Measurements from ENCODE around the gene GBP3. TPM values are rescaled to one million over a fixed set of nuclear protein-coding genes. Genes with fewer than 3 reads are reported as not detected.
"Not testable (repeated sequence)": the region's sequence is repeated elsewhere in the genome, so short reads cannot be mapped to it uniquely, and the experiment has no call there.

Gene GBP3
- total and polyA plus RNA-seq, 4 donors = 9.5 to 47.8 (median 23.0) TPM

DNA sequence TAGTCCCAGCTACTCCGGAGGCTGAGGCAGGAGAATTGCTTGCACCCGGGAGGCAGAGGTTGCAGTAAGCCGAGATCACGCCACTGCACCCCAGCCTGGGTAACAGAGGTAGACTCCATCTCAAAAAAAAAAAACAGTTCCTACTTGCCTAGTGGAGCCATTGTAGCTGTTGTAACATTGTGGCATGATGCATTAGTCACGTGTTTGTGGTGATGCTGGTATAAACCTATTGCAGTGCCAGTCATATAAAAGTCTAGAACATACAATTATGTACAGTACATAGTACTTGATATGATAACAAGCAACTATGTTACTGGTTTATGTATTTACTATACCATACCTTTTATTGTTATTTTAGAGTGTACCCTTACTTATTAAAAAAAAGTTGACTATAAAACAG lies 46.4 kb downstream of the GBP3 start:
- no peak overlapping the region for H3K27ac ChIP-seq (ENCODE audit: low read depth in 1 of 2, low read length in 2 of 2)
- DNase-seq (no peak), ATAC-seq (ENCODE audit: low FRiP score) (no peak)
- H3K9me3 ChIP-seq (ENCODE audit: control insufficient read depth, low read length) = no peaks in the 10 kb centered on the region
- H3K27me3 ChIP-seq (ENCODE audit: control insufficient read depth in 1 of 2, insufficient read depth in 2 of 2, low read length in 1 of 2) = no peaks in the 10 kb centered on the region
- H3K36me3 ChIP-seq (ENCODE audit: control insufficient read depth in 1 of 2, insufficient read depth in 2 of 2, low read length in 1 of 2) = no peaks in the 10 kb centered on the region
- H3K4me1 ChIP-seq (ENCODE audit: control insufficient read depth in 1 of 2, insufficient read depth in 2 of 2, low read length in 2 of 2) = peaks cover 0 to 2% of the 10 kb centered on the region in 2 donors
- no peak overlapping the region for H3K4me3 ChIP-seq (ENCODE audit: low read length in 2 of 2)
- intact Hi-C loops (cut with DNase I) = no loop called here
- 96 to 97% methylated on average over 5 of the region's 5 CpGs for WGBS, 2 donors

DNA sequence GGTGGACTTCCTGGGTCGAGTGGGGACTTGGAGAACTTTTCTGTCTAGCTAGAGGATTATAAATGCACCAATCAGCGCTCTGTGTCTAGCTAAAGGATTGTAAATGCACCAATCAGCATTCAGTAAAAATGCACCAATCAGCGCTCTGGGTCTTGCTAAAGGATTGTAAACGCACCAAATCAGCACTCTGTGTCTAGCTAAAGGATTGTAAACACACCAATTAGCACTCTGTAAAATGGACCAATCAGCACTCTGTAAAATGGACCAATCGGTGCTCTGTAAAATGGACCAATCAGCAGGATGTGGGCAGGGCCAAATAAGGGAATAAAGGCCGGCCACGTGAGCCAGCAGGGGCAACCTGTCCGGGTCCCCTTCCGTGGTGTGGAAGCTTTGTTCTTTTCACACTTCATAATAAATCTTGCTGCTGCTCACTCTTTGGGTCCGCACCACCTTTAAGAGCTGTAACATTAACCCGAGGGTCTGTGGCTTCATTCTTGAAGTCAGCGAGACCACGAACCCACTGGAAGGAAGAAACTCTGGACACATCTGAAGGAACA lies 48.0 kb downstream of the GBP3 start:
- WGBS, 2 donors = 90 to 93% methylated on average over 13 of the region's 13 CpGs
- DNase-seq; H3K27ac ChIP-seq (ENCODE audit: low read depth in 1 of 2, low read length in 2 of 2); ATAC-seq (ENCODE audit: low FRiP score); H3K9me3 ChIP-seq (ENCODE audit: control insufficient read depth, low read length); intact Hi-C loops (cut with DNase I); H3K4me1 ChIP-seq (ENCODE audit: control insufficient read depth in 1 of 2, insufficient read depth in 2 of 2, low read length in 2 of 2); H3K27me3 ChIP-seq (ENCODE audit: control insufficient read depth in 1 of 2, insufficient read depth in 2 of 2, low read length in 1 of 2); H3K36me3 ChIP-seq (ENCODE audit: control insufficient read depth in 1 of 2, insufficient read depth in 2 of 2, low read length in 1 of 2); H3K4me3 ChIP-seq (ENCODE audit: low read length in 2 of 2): not testable (repeated sequence)

DNA sequence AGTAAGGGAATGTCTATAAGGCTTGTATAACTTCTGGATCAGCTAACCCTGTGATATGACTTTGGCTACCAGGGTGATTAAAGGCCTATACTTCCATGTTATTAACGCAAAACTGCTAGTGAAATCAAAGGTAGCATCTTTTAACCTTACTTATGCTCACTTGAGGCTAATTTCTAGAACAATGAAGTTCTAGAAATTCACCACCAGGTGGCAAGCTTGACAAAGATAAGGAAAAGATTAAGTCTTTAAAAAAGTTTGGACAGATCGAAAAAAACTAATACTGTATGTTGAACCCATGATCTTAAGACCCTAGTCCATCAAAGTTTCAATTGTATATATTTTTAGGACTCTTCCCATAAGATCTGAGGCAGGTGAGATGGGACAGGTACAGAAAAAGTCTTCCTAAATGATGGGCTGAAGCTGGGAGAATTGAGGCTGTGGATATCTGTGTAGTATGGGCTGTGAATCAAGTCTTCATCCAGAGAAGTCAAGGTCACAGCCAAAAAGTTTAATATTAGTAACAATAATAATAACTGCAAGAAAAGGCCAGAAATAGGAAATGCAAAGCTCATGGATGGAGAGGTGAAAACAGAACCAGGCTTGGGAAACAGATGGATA lies 49.0 kb downstream of the GBP3 start:
- WGBS, 2 donors = 26 to 31% methylated on average over 2 of the region's 2 CpGs
- no peak for ATAC-seq (ENCODE audit: low FRiP score)

DNA sequence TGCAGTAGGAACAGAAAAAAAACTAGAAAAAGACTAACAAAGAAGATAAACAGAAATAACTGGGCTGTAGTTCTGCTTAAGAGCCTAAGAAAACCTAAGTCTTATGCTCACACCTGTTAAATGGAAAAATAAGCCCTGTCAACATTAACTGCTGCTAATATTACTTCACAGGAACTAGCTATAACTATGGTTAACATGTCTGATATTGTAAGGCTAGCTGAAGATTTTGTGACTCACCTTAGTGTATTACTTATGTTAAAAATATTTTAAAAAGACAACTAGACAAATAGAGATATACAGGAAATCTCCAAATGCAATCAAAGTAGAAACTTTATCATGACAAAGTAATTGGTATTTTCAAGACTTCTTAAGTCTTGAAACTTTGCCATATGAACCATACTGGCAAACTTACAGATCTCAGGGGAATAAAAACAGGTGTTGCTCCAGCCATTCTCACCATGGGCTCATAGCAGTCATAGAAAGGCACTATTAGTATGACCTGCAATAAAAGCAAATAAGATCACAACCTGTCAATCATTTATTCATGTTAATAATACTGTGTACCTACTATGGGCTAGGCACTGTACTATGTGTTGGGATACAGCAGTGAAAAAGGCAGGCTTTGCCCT lies 60.9 kb downstream of the GBP3 start:
- Histone ChIP-seq H3K27ac (ENCODE audit: low read depth in 1 of 2, low read length in 2 of 2) (no peak overlapping the region), H3K4me3 (ENCODE audit: low read length in 2 of 2) (no peak overlapping the region), H3K9me3 (ENCODE audit: control insufficient read depth, low read length) (no peaks in the 10 kb centered on the region), H3K36me3 (ENCODE audit: control insufficient read depth in 1 of 2, insufficient read depth in 2 of 2, low read length in 1 of 2) (peaks cover 5% of the 10 kb centered on the region in 2 donors), H3K27me3 (ENCODE audit: control insufficient read depth in 1 of 2, insufficient read depth in 2 of 2, low read length in 1 of 2) (no peaks in the 10 kb centered on the region), H3K4me1 (ENCODE audit: control insufficient read depth in 1 of 2, insufficient read depth in 2 of 2, low read length in 2 of 2) (no peaks in the 10 kb centered on the region)
- DNase-seq (no peak), ATAC-seq (ENCODE audit: low FRiP score) (no peak)
- intact Hi-C loops (cut with DNase I) = no loop called here

More for the DNA sequence above, 49.0 kb downstream of the GBP3 start:
- Histone ChIP-seq H3K27me3 (ENCODE audit: control insufficient read depth in 1 of 2, insufficient read depth in 2 of 2, low read length in 1 of 2) (no peaks in the 10 kb centered on the region), H3K4me3 (ENCODE audit: low read length in 2 of 2) (no peak overlapping the region), H3K36me3 (ENCODE audit: control insufficient read depth in 1 of 2, insufficient read depth in 2 of 2, low read length in 1 of 2) (no peaks in the 10 kb centered on the region), H3K4me1 (ENCODE audit: control insufficient read depth in 1 of 2, insufficient read depth in 2 of 2, low read length in 2 of 2) (no peaks in the 10 kb centered on the region), H3K9me3 (ENCODE audit: control insufficient read depth, low read length) (no peaks in the 10 kb centered on the region), H3K27ac (ENCODE audit: low read depth in 1 of 2, low read length in 2 of 2) (no peak overlapping the region)
- intact Hi-C loops (cut with DNase I) = no loop called here
- DNase-seq = no peak

DNA sequence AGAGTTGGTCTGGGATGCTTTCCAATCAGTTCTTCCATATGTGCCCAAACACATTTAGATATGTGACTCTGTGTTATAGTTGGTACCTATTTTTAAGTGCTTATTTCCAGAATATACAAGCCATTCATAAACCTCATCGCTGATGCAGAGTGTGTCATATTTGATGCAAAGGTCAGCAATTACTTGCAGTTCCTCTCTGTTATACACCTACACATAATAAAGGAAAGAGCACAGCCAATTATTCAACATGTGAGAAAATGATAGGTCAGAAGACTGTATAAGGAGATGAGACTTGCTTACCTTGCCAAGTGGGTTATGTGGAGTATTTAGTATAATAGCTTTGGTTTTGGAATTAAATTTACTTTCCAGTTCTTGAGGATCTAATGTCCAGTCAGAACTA lies 61.6 kb downstream of the GBP3 start:
- H3K9me3 ChIP-seq (ENCODE audit: control insufficient read depth, low read length) = no peaks in the 10 kb centered on the region
- no peak overlapping the region for H3K27ac ChIP-seq (ENCODE audit: low read depth in 1 of 2, low read length in 2 of 2)
- 41 to 44% methylated on average over 1 of the region's 1 CpG for WGBS, 2 donors
- no peak for ATAC-seq (ENCODE audit: low FRiP score)
- no peak overlapping the region for H3K4me3 ChIP-seq (ENCODE audit: low read length in 2 of 2)
- no peak for DNase-seq
- intact Hi-C loops (cut with DNase I) = no loop called here
- peaks cover 5% of the 10 kb centered on the region in 2 donors for H3K36me3 ChIP-seq (ENCODE audit: control insufficient read depth in 1 of 2, insufficient read depth in 2 of 2, low read length in 1 of 2)
- H3K4me1 ChIP-seq (ENCODE audit: control insufficient read depth in 1 of 2, insufficient read depth in 2 of 2, low read length in 2 of 2) = no peaks in the 10 kb centered on the region
- H3K27me3 ChIP-seq (ENCODE audit: control insufficient read depth in 1 of 2, insufficient read depth in 2 of 2, low read length in 1 of 2) = no peaks in the 10 kb centered on the region

Other genes starting within 250 kb of the GBP3 start
- 10 to 100 TPM; 20.9 to 24.7 TPM for gene GTF2B, start 131.3 kb downstream of the GBP3 start, total RNA-seq
- gene GTF2B, start 131.3 kb downstream of the GBP3 start, polyA plus RNA-seq = 10 to 100 TPM; 26.9 to 27.7 TPM
- 10 to 100 TPM; 20.0 to 25.8 TPM for gene KYAT3, start 30.2 kb downstream of the GBP3 start, total RNA-seq
- 10 to 100 TPM; 23.8 to 25.5 TPM for gene KYAT3, start 30.2 kb downstream of the GBP3 start, polyA plus RNA-seq
- gene RBMXL1, start 30.2 kb downstream of the GBP3 start, total RNA-seq = 10 to 100 TPM; 23.4 to 30.7 TPM
- gene RBMXL1, start 30.2 kb downstream of the GBP3 start, polyA plus RNA-seq = 10 to 100 TPM in 1 of 2 donors, 1 to 10 TPM in 1; 7.9 to 11.4 TPM
- gene GBP1, start 42.3 kb upstream of the GBP3 start, total RNA-seq = 10 to 100 TPM; 43.8 to 62.6 TPM
- gene GBP1, start 42.3 kb upstream of the GBP3 start, polyA plus RNA-seq = 10 to 100 TPM in 1 of 2 donors, 1 to 10 TPM in 1; 9.6 to 45.3 TPM
- gene GBP2, start 103.2 kb upstream of the GBP3 start, total RNA-seq = 100 to 1,000 TPM; 110 to 123 TPM
- gene GBP2, start 103.2 kb upstream of the GBP3 start, polyA plus RNA-seq = 100 to 1,000 TPM in 1 of 2 donors, 10 to 100 TPM in 1; 67.6 to 217 TPM
- gene GBP7, start 153.1 kb upstream of the GBP3 start, total RNA-seq = under 1 TPM in 1 of 2 donors, not detected in 1; 0.21 TPM
- gene GBP7, start 153.1 kb upstream of the GBP3 start, polyA plus RNA-seq = not detected
- 10 to 100 TPM; 10.1 to 17.7 TPM for gene GBP4, start 176.1 kb upstream of the GBP3 start, total RNA-seq
- gene GBP4, start 176.1 kb upstream of the GBP3 start, polyA plus RNA-seq = 1 to 10 TPM; 1.4 to 3.6 TPM
- 1 to 10 TPM; 3.7 to 7.9 TPM for gene GBP5, start 250.0 kb upstream of the GBP3 start, total RNA-seq
- gene GBP5, start 250.0 kb upstream of the GBP3 start, polyA plus RNA-seq = 1 to 10 TPM in 1 of 2 donors, under 1 TPM in 1; 0.20 to 1.0 TPM